GM12878 (cell line): ENCODE measurements around the gene TMEM72.

ENCODE experiments used
- CTCF ChIP-seq, 3 experiments: IDR thresholded peaks in 2 of 3; conservative IDR thresholded peaks in 1 of 3; 2 replicates each; pipeline ENCODE4 v1.5.1; 2011; ENCODE audit warnings: low read depth in 3 of 3, low read length in 3 of 3, mild to moderate bottlenecking in 3 of 3, control low read depth in 2 of 3, moderate library complexity in 2 of 3, inconsistent platforms in 1 of 3, mixed read lengths in 1 of 3; ENCODE audit not compliant: control insufficient read depth in 2 of 3, insufficient read depth in 1 of 3; ENCODE audit errors: extremely low read depth in 1 of 3
- GATAD2B ChIP-seq: fragments of 450-650 bp; conservative IDR thresholded peaks from 2 replicates; pipeline ENCODE4 v1.6.1; 2017; ENCODE audit warnings: low read depth, mild to moderate bottlenecking, moderate library complexity
- MAX ChIP-seq: IDR thresholded peaks from 2 replicates; pipeline ENCODE4 v1.6.1; 2012; ENCODE audit warnings: low read depth, low read length, improper control_type of control experiment
- PBX3 ChIP-seq: IDR thresholded peaks from 2 replicates; pipeline ENCODE4 v1.6.1; 2011; ENCODE audit warnings: mild to moderate bottlenecking, low read depth, low read length, moderate library complexity; ENCODE audit not compliant: insufficient replicate concordance
- POLR2A ChIP-seq: IDR thresholded peaks from 2 replicates; pipeline ENCODE4 v1.6.1; 2011; ENCODE audit warnings: low read depth, mild to moderate bottlenecking, low read length
- POLR2AphosphoS5 ChIP-seq: IDR thresholded peaks from 2 replicates; pipeline ENCODE4 v1.6.1; 2011; ENCODE audit warnings: mild to moderate bottlenecking, low read length, inconsistent platforms
- RAD51 ChIP-seq: fragments of 450-650 bp; IDR thresholded peaks from 2 replicates; pipeline ENCODE4 v1.6.1; 2016; ENCODE audit warnings: moderate library complexity, mild to moderate bottlenecking, inconsistent platforms
- RCOR1 ChIP-seq: conservative IDR thresholded peaks from 2 replicates; pipeline ENCODE4 v1.6.1; 2012; ENCODE audit warnings: low read depth, low read length, improper control_type of control experiment
- REST ChIP-seq: IDR thresholded peaks from 2 replicates; pipeline ENCODE4 v1.6.1; 2012; ENCODE audit warnings: mild to moderate bottlenecking, low read depth, low read length
- TAF1 ChIP-seq: IDR thresholded peaks from 2 replicates; pipeline ENCODE4 v1.6.1; 2011; ENCODE audit warnings: mild to moderate bottlenecking, low read depth, low read length, borderline replicate concordance

GRCh38 chr10:44961931-44962750, 51.0 kb downstream of the TMEM72 start:
- TF ChIP-seq MAX (no peak), CTCF (IDR thresholded peaks at IDR 0.05 in 2 of 3, conservative IDR thresholded peaks at IDR 0.05 in 1 of 3; ENCODE audit: control insufficient read depth in 2 of 3, extremely low read depth in 1 of 3, insufficient read depth in 1 of 3, low read depth in 3 of 3, low read length in 3 of 3) (no peak), POLR2AphosphoS5 (no peak), RAD51 (no peak), REST (no peak), TAF1 (no peak), RCOR1 (no peak), PBX3 (no peak), GATAD2B (no peak), POLR2A (no peak)
